Smooth muscle cell (in vitro differentiated cells): ENCODE measurements around the gene RPL35. TPM values are rescaled to one million over a fixed set of nuclear protein-coding genes. Genes with fewer than 3 reads are reported as not detected.
"Not testable (repeated sequence)": the region's sequence is repeated elsewhere in the genome, so short reads cannot be mapped to it uniquely, and the experiment has no call there.

Source experiments
- DNase-seq: peaks from one replicate; lab custom pipeline; 2025; ENCODE audit not compliant: unreplicated experiment; lab: John Stamatoyannopoulos, UW
- H2AFZ ChIP-seq: fragments of 200-600 bp; sonication (generic); 2 replicates; pipeline ENCODE4 v1.6.0; 2016; ENCODE audit warnings: antibody characterized with exemption, low read depth, mild to moderate bottlenecking
- H3F3A ChIP-seq: fragments of 200-600 bp; sonication (generic); 2 replicates; pipeline ENCODE4 v1.6.0; 2017; ENCODE audit warnings: antibody characterized with exemption, low read depth
- H3K27ac ChIP-seq: fragments of 200-600 bp; sonication (generic); 2 replicates; pipeline ENCODE4 v1.5.1; 2016; ENCODE audit warnings: low read depth, mild to moderate bottlenecking
- H3K27me3 ChIP-seq: fragments of 200-600 bp; sonication (generic); 2 replicates; pipeline ENCODE4 v1.6.1; 2016; ENCODE audit warnings: low read depth, mild to moderate bottlenecking
- H3K36me3 ChIP-seq: fragments of 200-600 bp; sonication (generic); 2 replicates; pipeline ENCODE4 v1.5.1; 2016; ENCODE audit warnings: low read depth
- H3K4me1 ChIP-seq: fragments of 200-600 bp; sonication (generic); 2 replicates; pipeline ENCODE4 v1.5.1; 2016; ENCODE audit warnings: low read depth
- H3K4me2 ChIP-seq: fragments of 200-600 bp; sonication (generic); 2 replicates; pipeline ENCODE4 v1.6.0; 2016; ENCODE audit warnings: mild to moderate bottlenecking
- H3K4me3 ChIP-seq: fragments of 200-600 bp; sonication (generic); 2 replicates; pipeline ENCODE4 v1.5.1; 2016; ENCODE audit warnings: mild to moderate bottlenecking
- H3K79me2 ChIP-seq: fragments of 200-600 bp; sonication (generic); 2 replicates; pipeline ENCODE4 v1.6.0; 2016; ENCODE audit warnings: low read depth, mild to moderate bottlenecking
- H3K9ac ChIP-seq: fragments of 200-600 bp; sonication (generic); 2 replicates; pipeline ENCODE4 v1.6.0; 2016; ENCODE audit warnings: low read depth
- H3K9me3 ChIP-seq: fragments of 200-600 bp; sonication (generic); replicated peaks from 2 replicates; pipeline ENCODE4 v1.5.1; 2016; ENCODE audit warnings: low read depth
- H4K20me1 ChIP-seq: fragments of 200-600 bp; sonication (generic); 2 replicates; pipeline ENCODE4 v1.6.0; 2016; ENCODE audit warnings: low read depth
- CTCF ChIP-seq: fragments of 200-600 bp; sonication (generic); IDR thresholded peaks from 2 replicates; pipeline ENCODE4 v1.5.1; 2017; ENCODE audit warnings: borderline replicate concordance, mild to moderate bottlenecking, antibody characterized with exemption; ENCODE audit not compliant: insufficient read depth, poor library complexity, severe bottlenecking
- WGBS: methylation state at CpG from one replicate; pipeline ENCODE4 v1.1.7; 2016; ENCODE audit warnings: low lambda C conversion rate; 5-methylcytosine and 5-hydroxymethylcytosine counted together
- polyA plus RNA-seq: library from polyadenylated mRNA; unstranded; fragments of >200 nt; fragmentation: Nextera tagmentation; extraction: Ambion mirVana; gene quantifications from 2 replicates; pipeline ENCODE4 v1.2.1, GENCODE V29; 2016
- total RNA-seq: library from RNA; depleted of rRNA; stranded (reverse); fragments of >200 nt; gene quantifications from 2 replicates; pipeline ENCODE4 v1.2.3, GENCODE V29; 2014

Gene RPL35
- total and polyA plus RNA-seq, 2 experiments from 2014 or later = 1,321 to 1,932 TPM

GRCh38 chr9:124846969-124847368 is 14.8 kb downstream of the RPL35 start:
- Histone ChIP-seq H3K36me3 (no peaks in the 10 kb centered on the region), H4K20me1 (no peaks in the 10 kb centered on the region), H3K27ac (no peak overlapping the region), H3F3A (no peaks in the 10 kb centered on the region), H3K9me3 (no peaks in the 10 kb centered on the region), H3K79me2 (no peaks in the 10 kb centered on the region), H3K27me3 (no peaks in the 10 kb centered on the region), H3K9ac (no peak overlapping the region), H3K4me1 (no peaks in the 10 kb centered on the region), H3K4me3 (no peak overlapping the region), H2AFZ (no peak overlapping the region), H3K4me2 (no peak overlapping the region)
- TF ChIP-seq CTCF = no peak
- WGBS = 94% methylated on average over 6 of the region's 6 CpGs
- no peak for DNase-seq

GRCh38 chr9:124846467-124846866 is 15.3 kb downstream of the RPL35 start:
- not testable (repeated sequence) for DNase-seq, H3K4me2 ChIP-seq, H3K79me2 ChIP-seq, H3K9ac ChIP-seq, H2AFZ ChIP-seq, H3K36me3 ChIP-seq, H3K4me1 ChIP-seq, H4K20me1 ChIP-seq, H3F3A ChIP-seq, H3K4me3 ChIP-seq, H3K27me3 ChIP-seq, H3K9me3 ChIP-seq, H3K27ac ChIP-seq
- 93% methylated on average over 9 of the region's 9 CpGs for WGBS

GRCh38 chr9:124844291-124844690 is 17.5 kb downstream of the RPL35 start:
- Histone ChIP-seq H2AFZ (no peak overlapping the region), H3K36me3 (no peaks in the 10 kb centered on the region), H3K9me3 (no peaks in the 10 kb centered on the region), H4K20me1 (no peaks in the 10 kb centered on the region), H3K9ac (no peak overlapping the region), H3K4me3 (no peak overlapping the region), H3K4me1 (no peaks in the 10 kb centered on the region), H3K27me3 (no peaks in the 10 kb centered on the region), H3K4me2 (no peak overlapping the region), H3K79me2 (no peaks in the 10 kb centered on the region), H3F3A (no peaks in the 10 kb centered on the region), H3K27ac (no peak overlapping the region)
- no peak for DNase-seq
- 86% methylated on average over 4 of the region's 4 CpGs for WGBS
- no peak for TF ChIP-seq CTCF

- Histone ChIP-seq H3K36me3 (no peaks in the 10 kb centered on the region), H3K4me1 (no peaks in the 10 kb centered on the region), H3K27ac (no peak overlapping the region), H3K27me3 (no peaks in the 10 kb centered on the region), H3K79me2 (no peaks in the 10 kb centered on the region), H3F3A (no peaks in the 10 kb centered on the region), H3K4me3 (no peak overlapping the region), H3K9me3 (no peaks in the 10 kb centered on the region), H3K9ac (no peak overlapping the region), H2AFZ (no peak overlapping the region), H3K4me2 (no peak overlapping the region), H4K20me1 (no peaks in the 10 kb centered on the region)
- 87% methylated on average over 11 of the region's 11 CpGs for WGBS
- no peak for TF ChIP-seq CTCF
- no peak for DNase-seq
Observed at GRCh38 chr9:124843456-124844034, 18.2 kb downstream of the RPL35 start.
